Fibroblast of villous mesenchyme (primary cell): Measurements from ENCODE around the gene BOD1L2. TPM values are rescaled to one million over a fixed set of nuclear protein-coding genes. Genes with fewer than 3 reads are reported as not detected.

Experiments
- DNase-seq: peaks from one replicate; pipeline ENCODE4 v3.0.0-alpha.2; 2010; ENCODE audit warnings: low read depth
- H3K4me3 ChIP-seq: 2 replicates; pipeline ENCODE4 v1.5.1; 2011; ENCODE audit warnings: low read depth, mild to moderate bottlenecking, low read length
- total RNA-seq: library from RNA; depleted of rRNA; stranded (reverse); fragments of >200 nt; gene quantifications from 2 replicates; pipeline ENCODE4 v1.2.3, GENCODE V29; 2012
- TF ChIP-seq, protein P1 (sequence below): IDR thresholded peaks from 2 replicates; pipeline ENCODE4 v1.5.1; 2012; ENCODE audit warnings: low read depth, mild to moderate bottlenecking, low read length; ENCODE audit not compliant: insufficient read depth

BOD1L2 gene
- total RNA-seq, 1 donor, result not detected

DNA sequence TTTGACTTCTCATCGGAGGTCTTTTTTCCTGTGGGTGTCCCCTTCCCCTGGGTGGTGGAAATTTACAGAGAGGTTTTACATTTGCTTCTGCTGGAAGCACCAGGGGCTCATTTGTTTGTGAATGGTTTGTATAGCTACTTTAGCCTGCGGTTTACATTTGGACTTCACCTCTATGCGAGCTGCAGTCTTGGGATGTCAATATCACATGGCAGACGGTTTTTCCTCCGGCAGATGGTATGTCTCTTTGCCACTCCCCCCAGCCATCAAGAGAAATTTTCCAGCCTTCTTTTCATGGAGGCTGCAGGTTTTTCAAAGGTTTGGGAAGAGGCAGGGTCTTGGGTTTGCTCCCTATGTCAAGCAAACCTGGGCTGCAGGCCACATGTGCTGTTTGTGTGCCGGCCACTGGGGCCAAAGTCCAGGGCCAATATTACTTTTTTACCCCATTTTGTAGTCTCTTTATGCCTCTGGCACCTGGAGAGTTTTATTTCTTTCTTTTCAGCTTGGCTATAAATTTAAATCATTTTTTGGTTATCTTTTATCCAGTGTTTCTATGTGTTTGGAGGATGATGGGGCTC lies 23.9 kb upstream of the BOD1L2 start:
- no peak overlapping the region for H3K4me3 ChIP-seq
- TF ChIP-seq, protein P1, sequence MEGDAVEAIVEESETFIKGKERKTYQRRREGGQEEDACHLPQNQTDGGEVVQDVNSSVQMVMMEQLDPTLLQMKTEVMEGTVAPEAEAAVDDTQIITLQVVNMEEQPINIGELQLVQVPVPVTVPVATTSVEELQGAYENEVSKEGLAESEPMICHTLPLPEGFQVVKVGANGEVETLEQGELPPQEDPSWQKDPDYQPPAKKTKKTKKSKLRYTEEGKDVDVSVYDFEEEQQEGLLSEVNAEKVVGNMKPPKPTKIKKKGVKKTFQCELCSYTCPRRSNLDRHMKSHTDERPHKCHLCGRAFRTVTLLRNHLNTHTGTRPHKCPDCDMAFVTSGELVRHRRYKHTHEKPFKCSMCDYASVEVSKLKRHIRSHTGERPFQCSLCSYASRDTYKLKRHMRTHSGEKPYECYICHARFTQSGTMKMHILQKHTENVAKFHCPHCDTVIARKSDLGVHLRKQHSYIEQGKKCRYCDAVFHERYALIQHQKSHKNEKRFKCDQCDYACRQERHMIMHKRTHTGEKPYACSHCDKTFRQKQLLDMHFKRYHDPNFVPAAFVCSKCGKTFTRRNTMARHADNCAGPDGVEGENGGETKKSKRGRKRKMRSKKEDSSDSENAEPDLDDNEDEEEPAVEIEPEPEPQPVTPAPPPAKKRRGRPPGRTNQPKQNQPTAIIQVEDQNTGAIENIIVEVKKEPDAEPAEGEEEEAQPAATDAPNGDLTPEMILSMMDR, result no peak
- DNase-seq, result no peak

DNA sequence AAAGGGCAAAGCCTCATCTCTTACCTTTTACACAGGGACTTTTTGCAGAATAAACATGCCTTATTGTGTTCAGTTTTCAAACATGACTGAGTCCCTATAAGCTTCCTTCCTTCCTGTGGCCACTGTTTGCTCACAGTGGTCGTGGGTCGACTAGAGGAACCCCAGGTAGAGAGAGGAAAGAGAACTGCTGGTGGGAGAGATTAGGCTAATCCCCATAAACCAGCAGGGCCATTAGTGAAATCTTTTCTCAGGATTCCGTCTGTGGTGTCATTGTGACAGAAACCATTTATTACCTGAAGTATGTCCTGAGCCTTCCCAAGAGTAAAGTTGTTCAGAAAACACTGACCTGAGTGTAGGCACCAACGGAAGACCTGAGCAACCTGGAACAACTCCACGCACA lies 21.3 kb upstream of the BOD1L2 start:
- TF ChIP-seq, protein P1, result no peak
- DNase-seq, result no peak
- no peak overlapping the region for H3K4me3 ChIP-seq

DNA sequence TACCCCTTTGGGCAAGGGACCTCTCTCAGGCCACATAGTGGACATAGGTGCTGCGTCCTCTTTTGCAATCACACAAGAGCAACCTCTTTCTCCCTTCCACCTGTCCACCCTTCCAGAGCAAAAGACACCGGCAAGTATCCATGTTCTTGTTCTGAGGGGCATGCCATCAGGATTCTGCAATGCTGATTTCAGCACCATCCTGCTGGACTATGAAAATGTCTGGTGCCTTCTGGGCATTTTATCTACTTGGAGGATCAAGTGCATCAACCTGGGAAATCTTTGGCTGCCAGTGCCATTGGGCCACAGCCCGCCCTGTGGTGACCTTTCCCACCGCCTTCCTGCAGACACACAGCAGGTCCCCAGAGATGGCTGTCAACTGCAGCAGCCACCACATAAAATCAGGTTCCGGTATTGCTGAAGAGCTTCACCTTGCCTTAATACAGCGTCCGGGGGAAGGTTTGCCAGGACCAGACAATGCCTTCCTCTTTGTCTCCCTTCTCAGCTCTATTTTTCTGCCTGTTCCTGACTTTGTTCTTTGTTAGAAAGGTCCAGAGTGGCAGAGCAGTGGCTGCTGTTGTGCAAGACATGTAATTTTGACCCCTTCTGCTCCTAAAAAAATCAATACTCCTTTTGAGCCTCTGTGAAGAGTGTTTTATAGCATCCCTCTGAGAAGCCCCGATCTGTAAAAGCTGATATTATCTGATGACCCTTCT lies 18.5 kb upstream of the BOD1L2 start:
- DNase-seq, result no peak
- H3K4me3 ChIP-seq, result no peak overlapping the region
- TF ChIP-seq, protein P1, result no peak

DNA sequence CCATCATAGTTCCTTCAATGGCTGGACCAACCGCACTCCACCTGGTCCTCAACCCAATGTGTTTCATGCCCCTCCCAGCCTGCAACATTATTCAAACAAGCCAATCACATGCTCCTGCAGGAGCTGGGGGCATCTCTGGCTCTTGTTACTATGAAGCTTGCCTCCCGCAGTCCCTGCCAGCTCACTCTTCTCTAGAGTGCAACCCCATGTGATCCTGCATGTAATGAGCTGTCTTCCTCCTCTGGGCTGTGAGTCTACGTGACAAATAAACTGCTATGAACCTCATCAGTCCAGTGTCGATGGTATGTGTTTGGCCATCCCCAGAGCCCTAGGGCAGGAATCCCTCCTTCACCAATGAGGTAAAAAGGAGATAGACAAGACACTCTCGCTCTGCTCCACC lies 15.8 kb upstream of the BOD1L2 start:
- no peak for DNase-seq
- TF ChIP-seq, protein P1, result no peak
- no peak overlapping the region for H3K4me3 ChIP-seq

DNA sequence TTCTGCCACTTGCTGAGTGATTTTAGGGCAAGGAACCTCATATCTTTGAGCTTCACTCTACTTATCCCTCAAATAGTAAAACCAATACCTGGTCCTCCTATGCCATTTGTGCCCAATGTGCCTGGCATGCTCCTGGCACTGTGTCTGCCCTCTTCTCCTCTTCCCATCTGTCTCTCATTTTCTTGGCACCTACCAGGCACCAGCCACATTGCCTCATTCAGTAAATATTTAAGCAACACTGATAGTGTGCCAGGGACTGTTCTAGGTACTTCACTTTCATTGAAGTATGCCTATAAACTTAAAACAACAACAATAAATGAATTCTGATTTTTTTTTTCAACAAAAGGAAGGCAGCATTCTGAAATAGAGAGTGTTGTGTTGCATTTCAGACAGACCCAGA lies 15.1 kb upstream of the BOD1L2 start:
- H3K4me3 ChIP-seq, result no peak overlapping the region
- TF ChIP-seq, protein P1, result no peak
- DNase-seq, result no peak

DNA sequence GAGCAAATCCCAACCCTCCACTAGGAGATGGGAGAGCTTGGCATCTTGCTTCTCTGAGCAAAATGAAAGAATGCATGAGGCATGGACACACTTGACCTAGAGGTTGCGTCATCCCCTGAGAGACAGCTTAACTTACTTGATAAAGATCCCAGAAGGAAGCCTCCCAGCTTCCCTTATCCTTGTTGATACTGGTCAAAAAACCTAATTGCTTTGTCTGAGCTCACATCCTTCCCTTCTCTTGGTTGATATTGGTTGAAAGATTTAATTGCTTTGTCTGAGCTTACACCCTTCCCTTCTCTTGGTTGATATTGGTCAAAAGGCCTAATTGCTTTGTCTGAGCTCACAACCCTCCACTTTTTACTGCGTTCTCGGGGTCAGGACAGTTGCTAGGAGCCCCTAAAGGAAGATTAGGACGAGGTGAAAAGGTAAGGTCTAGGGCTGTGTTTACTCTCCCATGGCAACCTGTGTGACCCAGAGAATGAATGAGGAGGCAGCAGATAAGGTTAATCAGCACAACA lies 12.2 kb upstream of the BOD1L2 start:
- DNase-seq, result no peak
- TF ChIP-seq, protein P1, result no peak
- H3K4me3 ChIP-seq, result no peak overlapping the region
